HepG2 (cell line): Measurements from ENCODE around the gene IHH. TPM values are rescaled to one million over a fixed set of nuclear protein-coding genes. Genes with fewer than 3 reads are reported as not detected.

Source experiments
- ATAC-seq: fragments of 200-7000 bp; cut with Tn5 transposase; 3 replicates; pipeline ENCODE4 v1.9.1; 2020; ENCODE audit warnings: mild to moderate bottlenecking, moderate library complexity
- BruUV-seq: library from RNA; stranded (reverse); fragments of 400-500 nt; replicated peaks from 2 replicates; lab custom pipeline; 2021; lab: Mats Ljungman, UMichigan
- CTCF ChIA-PET: fragments of 300-600 bp; formaldehyde crosslinking; extraction: SDS; loops from one replicate; lab custom pipeline; 2021; ENCODE audit warnings: low total read pairs, inconsistent platforms, low intra/inter-chr PET ratio; lab: Yijun Ruan, JAX
- POLR2A ChIA-PET: fragments of 350-600 bp; sonication (Branson Sonifier 250); formaldehyde crosslinking; loops from one replicate; lab custom pipeline; 2020; ENCODE audit warnings: antibody characterized with exemption, inconsistent platforms; lab: Yijun Ruan, JAX
- DNase-seq: peaks from one replicate; pipeline ENCODE4 v3.0.0-alpha.2; 2015; ENCODE audit warnings: low spot score
- FAIRE-seq: peaks from 3 replicates; lab custom pipeline; 2011; peaks lifted over from hg19 to GRCh38; lab: Jason Lieb, UNC
- H2AFZ ChIP-seq: one replicate; pipeline ENCODE4 v1.6.1; 2011; ENCODE audit warnings: low read length, inconsistent platforms
- H3K27ac ChIP-seq: fragments of 300-600 bp; 3 replicates; pipeline ENCODE4 v1.8.0; 2011; ENCODE audit warnings: mixed run types, mild to moderate bottlenecking, mixed read lengths, low read length, inconsistent platforms; ENCODE audit not compliant: insufficient read depth; ENCODE audit errors: extremely low read length
- H3K27me3 ChIP-seq, 2 experiments: fragments of 200-600 bp in 1 of 2; 2 replicates in 1 of 2; 3 replicates in 1 of 2; pipeline versions ENCODE4 v1.6.0 to v1.8.0; 2011; ENCODE audit warnings: low read length in 2 of 2, mild to moderate bottlenecking in 2 of 2, moderate library complexity in 2 of 2, inconsistent platforms in 1 of 2; ENCODE audit not compliant: insufficient read depth in 2 of 2, control insufficient read depth in 1 of 2
- H3K36me3 ChIP-seq, 2 experiments: fragments of 200-600 bp in 1 of 2; replicated peaks in 1 of 2; 2 replicates in 1 of 2; 3 replicates in 1 of 2; pipeline versions ENCODE4 v1.5.1 to v1.8.0; 2011; ENCODE audit warnings: low read length in 2 of 2, inconsistent platforms in 1 of 2; ENCODE audit not compliant: insufficient read depth in 2 of 2, control insufficient read depth in 1 of 2
- H3K4me1 ChIP-seq: 2 replicates; pipeline ENCODE4 v1.5.1; 2012; ENCODE audit warnings: low read length, inconsistent platforms; ENCODE audit not compliant: insufficient read depth
- H3K4me2 ChIP-seq: 2 replicates; pipeline ENCODE4 v1.6.0; 2011; ENCODE audit warnings: low read depth, low read length, inconsistent platforms
- H3K4me3 ChIP-seq, 3 experiments: fragments of 200-600 bp in 1 of 3; sonication (generic), shearing (Covaris generic) in 1 of 3; replicated peaks in 1 of 3; 2 replicates each; pipeline ENCODE4 v1.5.1; 2011 to 2016; ENCODE audit warnings: low read length in 3 of 3, inconsistent platforms in 2 of 3, low read depth in 2 of 3, mild to moderate bottlenecking in 2 of 3, control low read depth in 1 of 3, mixed read lengths in 1 of 3; ENCODE audit not compliant: insufficient read depth in 1 of 3
- H3K79me2 ChIP-seq: one replicate; pipeline ENCODE4 v1.6.1; 2011; ENCODE audit warnings: low read length, inconsistent platforms; ENCODE audit not compliant: insufficient read depth
- H3K9ac ChIP-seq: 2 replicates; pipeline ENCODE4 v1.6.0; 2011; ENCODE audit warnings: mild to moderate bottlenecking, low read depth, low read length, inconsistent platforms; ENCODE audit not compliant: insufficient read depth
- H3K9me3 ChIP-seq: 2 replicates; pipeline ENCODE4 v1.5.1; 2012; ENCODE audit warnings: mild to moderate bottlenecking, low read length
- H4K20me1 ChIP-seq: 2 replicates; pipeline ENCODE4 v1.6.0; 2011; ENCODE audit warnings: inconsistent platforms, mild to moderate bottlenecking, low read length, moderate library complexity; ENCODE audit not compliant: insufficient read depth
- CCAR2 ChIP-seq: fragments of 200-400 bp; formaldehyde crosslinking; optimal IDR thresholded peaks from 2 replicates; pipeline ENCODE3; 2018; ENCODE audit warnings: low read depth, mild to moderate bottlenecking, low read length, moderate library complexity
- DR1 ChIP-seq: sonication (generic); formaldehyde crosslinking; IDR thresholded peaks from 2 replicates; pipeline ENCODE4 v1.8.0; 2021; ENCODE audit warnings: mild to moderate bottlenecking, missing genetic modification reagents, inconsistent platforms
- HDAC2 ChIP-seq: sonication (generic); formaldehyde crosslinking; IDR thresholded peaks from 2 replicates; pipeline ENCODE4 v1.4.0; 2020; ENCODE audit warnings: missing genetic modification reagents
- HOXA3 ChIP-seq: sonication (generic); formaldehyde crosslinking; IDR thresholded peaks from 2 replicates; pipeline ENCODE4 v1.5.0; 2020; ENCODE audit warnings: missing genetic modification reagents
- KDM2A ChIP-seq: sonication (generic); formaldehyde crosslinking; IDR thresholded peaks from 2 replicates; pipeline ENCODE4 v1.4.0; 2020; ENCODE audit warnings: low read depth, missing genetic modification reagents, borderline replicate concordance
- MED8 ChIP-seq: sonication (generic); formaldehyde crosslinking; IDR thresholded peaks from 2 replicates; pipeline ENCODE4 v1.8.1; 2023; ENCODE audit warnings: mild to moderate bottlenecking, missing genetic modification reagents; ENCODE audit not compliant: insufficient replicate concordance
- MEF2D ChIP-seq: sonication (generic); formaldehyde crosslinking; IDR thresholded peaks from 2 replicates; pipeline ENCODE4 v1.5.1; 2020; ENCODE audit warnings: mild to moderate bottlenecking, missing genetic modification reagents
- NR2F6 ChIP-seq, 2 experiments: IDR thresholded peaks; 2 replicates each; pipeline ENCODE4 v1.6.1; 2016; ENCODE audit warnings: antibody characterized with exemption in 1 of 2, mild to moderate bottlenecking in 1 of 2
- PPARG ChIP-seq: conservative IDR thresholded peaks from 2 replicates; pipeline ENCODE4 v1.6.1; 2016; ENCODE audit warnings: missing biosample characterization, missing genetic modification reagents
- SPEN ChIP-seq: sonication (generic); formaldehyde crosslinking; IDR thresholded peaks from 2 replicates; pipeline ENCODE4 v1.5.1; 2020; ENCODE audit warnings: low read depth, mild to moderate bottlenecking, missing genetic modification reagents
- STAT5B ChIP-seq: sonication (generic); formaldehyde crosslinking; IDR thresholded peaks from 2 replicates; pipeline ENCODE4 v1.4.0; 2020; ENCODE audit warnings: missing genetic modification reagents
- TP53 ChIP-seq: sonication (generic); formaldehyde crosslinking; conservative IDR thresholded peaks from 2 replicates; pipeline ENCODE4 v1.4.0; 2020; ENCODE audit warnings: missing genetic modification reagents
- YEATS2 ChIP-seq: sonication (generic); formaldehyde crosslinking; IDR thresholded peaks from 2 replicates; pipeline ENCODE4 v1.4.0; 2020; ENCODE audit warnings: missing genetic modification reagents, borderline replicate concordance
- ZNF263 ChIP-seq: sonication (generic); formaldehyde crosslinking; IDR thresholded peaks from 2 replicates; pipeline ENCODE4 v1.4.0; 2020; ENCODE audit warnings: missing genetic modification reagents
- ZNF383 ChIP-seq: sonication (generic); formaldehyde crosslinking; IDR thresholded peaks from 2 replicates; pipeline ENCODE4 v1.4.0; 2020; ENCODE audit warnings: missing genetic modification reagents, mild to moderate bottlenecking, borderline replicate concordance
- ZNF460 ChIP-seq: sonication (generic); formaldehyde crosslinking; IDR thresholded peaks from 2 replicates; pipeline ENCODE4 v1.5.1; 2020; ENCODE audit warnings: missing genetic modification reagents, mild to moderate bottlenecking, borderline replicate concordance
- ZNF468 ChIP-seq: sonication (generic); formaldehyde crosslinking; IDR thresholded peaks from 2 replicates; pipeline ENCODE4 v1.8.0; 2022; ENCODE audit warnings: mild to moderate bottlenecking, moderate library complexity, missing genetic modification reagents
- ZNF557 ChIP-seq: sonication (generic); formaldehyde crosslinking; IDR thresholded peaks from 2 replicates; pipeline ENCODE4 v1.4.0; 2020; ENCODE audit warnings: missing genetic modification reagents
- ZNF569 ChIP-seq: sonication (generic); formaldehyde crosslinking; IDR thresholded peaks from 2 replicates; pipeline ENCODE4 v1.5.0; 2020; ENCODE audit warnings: mild to moderate bottlenecking, missing genetic modification reagents, moderate library complexity, borderline replicate concordance
- ZNF7 ChIP-seq: IDR thresholded peaks from 2 replicates; pipeline ENCODE4 v1.6.1; 2016; ENCODE audit warnings: missing biosample characterization, missing genetic modification reagents
- WGBS: methylation state at CpG from one replicate; pipeline ENCODE4 v1.1.6; 2017; ENCODE audit warnings: low lambda C conversion rate; 5-methylcytosine and 5-hydroxymethylcytosine counted together
- in situ Hi-C: cut with HindIII; loops from 2 replicates; pipeline ENCODE4 v1.10.0; 2017; ENCODE audit warnings: low pct_unique_long_range_greater_than_20kb; ENCODE audit not compliant: extremely low pct_ligation_motif_present
- intact Hi-C: fragments of 100-400 bp; cut with micrococcal nuclease; formaldehyde crosslinking; loops from one replicate; pipeline ENCODE4 v1.10.0; 2022; ENCODE audit not compliant: unreplicated experiment
- polyA plus RNA-seq, 8 experiments: library from polyadenylated mRNA; depleted of rRNA in 3 of 8; stranded (reverse) in 7 of 8; unstranded in 1 of 8; fragments of >200 nt; fragmentation: Illumina TruSeq in 4 of 8; extraction: Trizol in 4 of 8; gene quantifications; 2 replicates each; pipeline versions ENCODE4 v1.2.1 to v1.2.3, GENCODE V29; 2011 to 2016; ENCODE audit warnings: low read depth in 4 of 8, missing spikeins in 1 of 8, mixed read lengths in 1 of 8; ENCODE audit not compliant: insufficient read depth in 1 of 8
- total RNA-seq, 5 experiments: library from RNA; depleted of rRNA; stranded (reverse); fragments of >200 nt; fragmentation: Illumina TruSeq; extraction: Trizol; gene quantifications; 2 replicates each; pipeline ENCODE4 v1.2.3, GENCODE V29; 2016; ENCODE audit warnings: low read depth in 1 of 5
- TF ChIP-seq, protein P1 (sequence below): sonication (generic); formaldehyde crosslinking; IDR thresholded peaks from 2 replicates; pipeline ENCODE4 v1.4.0; 2020; ENCODE audit warnings: mild to moderate bottlenecking, missing genetic modification reagents
- TF ChIP-seq, protein P2 (sequence below): sonication (generic); formaldehyde crosslinking; conservative IDR thresholded peaks from 2 replicates; pipeline ENCODE4 v1.5.0; 2020; ENCODE audit warnings: missing genetic modification reagents

Gene IHH
- total and polyA plus RNA-seq, 2 of the 13 experiments (the other 11 are each of a cell fraction or from before 2014, with no cell fraction given) = 0.42 TPM; not detected in 1

DNA sequence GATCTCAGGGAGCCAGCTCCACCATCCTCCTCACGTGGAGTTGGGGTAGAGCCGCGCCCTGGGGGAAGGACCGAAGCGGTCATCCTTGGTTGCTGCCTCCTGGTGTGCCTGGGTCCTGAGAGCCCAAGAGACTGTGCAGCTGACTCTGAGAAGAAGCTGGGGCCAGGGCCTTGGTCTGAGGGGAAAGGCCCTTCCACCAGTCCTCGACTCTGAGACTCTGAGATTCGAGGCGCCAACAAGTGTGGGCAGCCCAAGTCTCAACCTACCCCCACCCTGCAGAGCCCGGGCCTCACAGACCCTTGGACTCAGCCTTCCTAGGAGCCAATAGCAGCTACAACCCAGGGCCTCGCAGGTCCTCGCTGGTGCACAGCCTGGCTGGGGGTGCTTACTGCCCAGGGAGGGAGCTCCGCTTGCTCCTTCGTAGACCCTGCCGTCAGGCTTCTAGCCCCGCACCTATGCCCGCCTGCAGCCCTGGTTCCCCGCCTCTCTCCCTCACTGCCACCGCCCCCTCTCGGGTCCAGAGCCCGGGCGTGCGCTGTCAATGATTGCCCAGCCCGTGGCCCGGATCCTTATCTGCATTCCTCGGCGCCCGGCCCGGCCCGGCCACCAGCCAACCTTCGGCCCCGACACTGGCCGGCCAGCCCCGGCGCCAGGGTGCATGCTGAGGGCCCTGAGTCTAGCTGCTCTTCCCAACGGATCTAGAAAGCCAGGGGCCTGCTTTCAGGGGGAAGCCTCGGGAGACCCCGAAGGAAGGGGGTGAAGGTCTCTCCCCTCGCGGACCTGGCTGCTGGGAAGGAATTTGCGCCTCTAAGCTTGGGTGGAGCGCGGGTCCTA is 2.0 kb downstream of the IHH start:
- peak; percentile 84 for FAIRE-seq
- TF ChIP-seq TP53 (CRISPR knock-in tag) (no peak), DR1 (no peak), ZNF468 (CRISPR knock-in tag) (no peak), ZNF569 (no peak), YEATS2 (CRISPR knock-in tag) (no peak), HDAC2 (peak; percentile 75), CCAR2 (no peak), ZNF263 (CRISPR knock-in tag) (peak; percentile 79), KDM2A (CRISPR knock-in tag) (peak; percentile 63; the same call in 1 of the 2 replicates), ZNF460 (CRISPR knock-in tag) (no peak), MEF2D (CRISPR knock-in tag) (no peak; the same call in 1 of the 2 replicates), MED8 (CRISPR knock-in tag) (peak; percentile 77), ZNF557 (CRISPR knock-in tag) (no peak), PPARG (CRISPR knock-in tag) (peak; percentile 75), SPEN (CRISPR knock-in tag) (0 out of 2 replicates have a peak, but pooled peaks have one; percentile 17), HOXA3 (peak; percentile 80), ZNF7 (no peak), ZNF383 (CRISPR knock-in tag) (peak; percentile 84; the same call in 1 of the 2 replicates), NR2F6 (IDR thresholded peaks at IDR 0.05) (no peak), NR2F6 (CRISPR knock-in tag; IDR thresholded peaks at IDR 0.05) (peak; percentile 57; the same call in 1 of the 2 replicates), STAT5B (CRISPR knock-in tag) (peak; percentile 47; the same call in 1 of the 2 replicates)
- TF ChIP-seq, protein P1, sequence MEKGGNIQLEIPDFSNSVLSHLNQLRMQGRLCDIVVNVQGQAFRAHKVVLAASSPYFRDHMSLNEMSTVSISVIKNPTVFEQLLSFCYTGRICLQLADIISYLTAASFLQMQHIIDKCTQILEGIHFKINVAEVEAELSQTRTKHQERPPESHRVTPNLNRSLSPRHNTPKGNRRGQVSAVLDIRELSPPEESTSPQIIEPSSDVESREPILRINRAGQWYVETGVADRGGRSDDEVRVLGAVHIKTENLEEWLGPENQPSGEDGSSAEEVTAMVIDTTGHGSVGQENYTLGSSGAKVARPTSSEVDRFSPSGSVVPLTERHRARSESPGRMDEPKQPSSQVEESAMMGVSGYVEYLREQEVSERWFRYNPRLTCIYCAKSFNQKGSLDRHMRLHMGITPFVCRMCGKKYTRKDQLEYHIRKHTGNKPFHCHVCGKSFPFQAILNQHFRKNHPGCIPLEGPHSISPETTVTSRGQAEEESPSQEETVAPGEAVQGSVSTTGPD (CRISPR knock-in tag) = no peak
- TF ChIP-seq, protein P2, sequence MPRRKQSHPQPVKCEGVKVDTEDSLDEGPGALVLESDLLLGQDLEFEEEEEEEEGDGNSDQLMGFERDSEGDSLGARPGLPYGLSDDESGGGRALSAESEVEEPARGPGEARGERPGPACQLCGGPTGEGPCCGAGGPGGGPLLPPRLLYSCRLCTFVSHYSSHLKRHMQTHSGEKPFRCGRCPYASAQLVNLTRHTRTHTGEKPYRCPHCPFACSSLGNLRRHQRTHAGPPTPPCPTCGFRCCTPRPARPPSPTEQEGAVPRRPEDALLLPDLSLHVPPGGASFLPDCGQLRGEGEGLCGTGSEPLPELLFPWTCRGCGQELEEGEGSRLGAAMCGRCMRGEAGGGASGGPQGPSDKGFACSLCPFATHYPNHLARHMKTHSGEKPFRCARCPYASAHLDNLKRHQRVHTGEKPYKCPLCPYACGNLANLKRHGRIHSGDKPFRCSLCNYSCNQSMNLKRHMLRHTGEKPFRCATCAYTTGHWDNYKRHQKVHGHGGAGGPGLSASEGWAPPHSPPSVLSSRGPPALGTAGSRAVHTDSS (CRISPR knock-in tag) = no peak

More for the DNA sequence above, 2.0 kb downstream of the IHH start:
- Histone ChIP-seq H3K27ac (no peak overlapping the region), H2AFZ (no peak overlapping the region), H3K9ac (no peak overlapping the region), H3K36me3 (no peaks in the 10 kb centered on the region), H4K20me1 (peaks cover 10% of the 10 kb centered on the region; the same call in 1 of the 2 replicates), H3K27me3 (peaks cover 14 to 49% of the 10 kb centered on the region in 2 experiments; a peak in 4 of 5 replicates), H3K4me3 (peak overlapping the region; percentile 30 to 70 (median 50)), H3K4me2 (peak overlapping the region; percentile 93), H3K9me3 (no peaks in the 10 kb centered on the region), H3K4me1 (peaks cover 23% of the 10 kb centered on the region), H3K79me2 (no peaks in the 10 kb centered on the region)
- no TSS peak for BruUV-seq
- ATAC-seq (peak; percentile 92), DNase-seq (peak; percentile 85)
- POLR2A ChIA-PET = interaction anchor here (0.8 to 4.5 kb wide), 13 partner anchors 12 to 236 kb away, joined by 3 to 38 read pairs (median 5); partner anchors contain the start of genes ABCB6, CDK5R2 and ZFAND2B
- in situ Hi-C loops (loop anchor here (5.0 kb wide), 2 partner anchors 59 to 99 kb away; no protein-coding TSS in a partner anchor), intact Hi-C loops (loop anchor here (1.0 to 5.0 kb wide), 7 partner anchors 13 to 239 kb away; no protein-coding TSS in a partner anchor)
- 5% methylated on average over 29 of the region's 42 CpGs for WGBS
- CTCF ChIA-PET = interaction anchor here (1.1 to 4.3 kb wide), 8 partner anchors 14 to 240 kb away, joined by 3 to 82 read pairs (median 6); partner anchors contain the start of gene NHEJ1
